T-helper 22 cell (primary cell): Measurements from ENCODE around the gene C19orf85.
"Not testable (repeated sequence)": the region's sequence is repeated elsewhere in the genome, so short reads cannot be mapped to it uniquely, and the experiment has no call there.

ENCODE experiments used
- DNase-seq: peaks from one replicate; pipeline ENCODE4 v3.0.0-alpha.2; 2020; ENCODE audit warnings: low read depth

Gene C19orf85

DNA sequence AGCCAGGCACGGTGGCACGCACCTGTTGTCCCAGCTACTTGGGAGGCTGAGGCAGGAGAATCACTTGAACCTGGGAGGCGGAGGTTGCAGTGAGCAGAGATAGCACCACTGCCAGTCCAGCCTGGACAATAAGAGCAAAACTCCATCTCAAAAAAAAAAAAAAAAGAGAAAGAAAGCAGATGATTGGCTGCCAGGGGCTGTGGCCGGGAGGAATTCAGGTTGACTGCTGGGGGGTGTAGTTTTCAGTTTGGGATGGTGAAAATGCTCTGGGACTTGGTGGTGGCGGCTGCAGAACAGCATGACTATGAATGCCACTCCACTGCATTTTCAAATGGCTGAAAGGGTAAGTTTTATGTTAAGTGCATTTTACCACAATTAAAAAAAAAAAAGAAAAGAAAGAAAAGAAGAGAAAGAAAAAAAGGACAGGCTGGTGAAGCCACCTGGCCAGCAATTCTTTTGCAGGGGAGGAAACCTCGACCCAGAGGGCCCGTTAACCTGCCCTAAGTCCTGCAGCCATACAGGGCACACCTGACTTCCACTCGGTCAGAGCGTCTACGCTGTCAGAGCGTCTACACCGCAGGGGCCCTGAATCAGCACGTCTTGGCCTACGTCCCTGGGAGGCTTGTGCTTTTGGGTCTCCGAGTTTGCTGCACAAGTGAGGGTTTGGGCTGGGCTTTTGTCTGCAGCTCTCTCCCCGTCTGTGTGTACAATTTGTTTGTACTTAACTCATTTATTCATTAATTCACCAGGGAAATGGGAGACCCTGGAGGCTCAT, 6.7 kb downstream of the C19orf85 start:
- no peak for DNase-seq

DNA sequence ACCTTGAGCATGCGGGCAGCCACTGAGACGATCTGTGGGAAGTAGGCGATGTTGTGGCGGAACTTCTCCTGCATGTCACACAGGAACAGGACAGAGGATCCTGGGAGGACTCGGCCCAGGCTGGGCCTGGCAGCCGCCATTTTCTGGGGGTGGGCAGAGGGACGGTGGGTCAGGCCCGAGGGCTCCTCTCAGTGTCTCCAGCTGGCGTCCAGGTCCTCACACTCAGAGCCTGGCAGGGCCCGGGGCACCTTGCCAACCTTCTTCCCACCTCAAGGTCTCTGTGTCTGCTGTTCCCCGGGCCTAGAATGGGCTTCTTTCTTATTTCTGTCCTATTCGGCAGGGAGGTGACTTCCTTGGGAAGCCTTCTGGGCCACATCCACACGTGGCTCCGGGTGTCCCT, 8.2 kb downstream of the C19orf85 start:
- no peak for DNase-seq

DNA sequence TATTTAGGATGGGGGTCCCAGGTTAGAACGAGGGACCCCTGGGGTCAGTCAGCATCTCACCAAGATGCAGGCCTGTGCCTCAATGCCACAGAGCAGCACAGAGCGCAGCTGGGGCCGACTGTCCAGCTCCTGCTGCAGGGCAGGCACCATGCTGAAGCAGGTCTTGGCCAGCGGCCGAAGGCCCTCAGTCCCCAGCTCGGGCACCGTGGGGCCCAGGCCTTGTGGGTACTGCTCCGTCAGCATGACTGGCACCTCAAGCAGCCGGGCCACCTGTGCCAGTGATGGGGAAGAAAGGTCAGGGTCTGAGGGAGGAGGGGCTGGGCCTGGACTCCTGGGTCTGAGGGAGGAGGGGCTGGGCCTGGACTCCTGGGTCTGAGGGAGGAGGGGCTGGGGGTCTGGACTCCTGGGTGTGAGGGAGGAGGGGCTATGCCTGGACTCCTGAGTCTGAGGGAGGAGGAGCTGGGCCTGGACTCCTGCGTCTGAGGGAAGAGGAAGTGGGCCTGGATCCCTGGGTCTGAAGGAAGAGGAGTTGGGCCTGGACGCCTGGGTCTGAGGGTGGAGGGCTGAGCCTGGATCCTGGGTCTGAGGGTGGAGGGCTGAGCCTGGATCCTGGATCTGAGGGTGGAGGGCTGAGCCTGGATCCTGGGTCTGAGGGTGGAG, 8.8 kb downstream of the C19orf85 start:
- no peak for DNase-seq

DNA sequence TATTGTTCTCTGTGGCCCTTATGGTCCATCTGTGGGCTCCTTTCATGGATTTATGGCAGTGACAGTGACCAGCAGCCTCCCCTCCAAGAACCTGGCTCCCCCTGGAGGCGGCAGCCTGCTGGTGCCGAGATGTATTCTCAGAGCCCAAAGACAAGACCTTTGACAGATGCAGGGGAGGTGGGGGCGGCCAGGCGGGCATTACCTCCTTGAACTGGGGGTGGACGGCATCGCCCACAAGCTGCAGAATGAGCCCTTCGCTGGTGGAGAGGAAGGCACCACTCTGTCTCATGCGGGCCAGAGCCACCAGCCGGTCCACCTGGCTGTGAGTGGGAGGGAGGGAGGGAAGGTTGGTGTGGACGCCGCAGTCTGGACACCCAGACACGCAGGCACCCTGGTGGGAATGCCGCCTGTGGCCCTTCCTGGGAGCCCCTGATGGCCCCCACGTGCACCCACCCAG, 9.7 kb downstream of the C19orf85 start:
- DNase-seq = no peak

DNA sequence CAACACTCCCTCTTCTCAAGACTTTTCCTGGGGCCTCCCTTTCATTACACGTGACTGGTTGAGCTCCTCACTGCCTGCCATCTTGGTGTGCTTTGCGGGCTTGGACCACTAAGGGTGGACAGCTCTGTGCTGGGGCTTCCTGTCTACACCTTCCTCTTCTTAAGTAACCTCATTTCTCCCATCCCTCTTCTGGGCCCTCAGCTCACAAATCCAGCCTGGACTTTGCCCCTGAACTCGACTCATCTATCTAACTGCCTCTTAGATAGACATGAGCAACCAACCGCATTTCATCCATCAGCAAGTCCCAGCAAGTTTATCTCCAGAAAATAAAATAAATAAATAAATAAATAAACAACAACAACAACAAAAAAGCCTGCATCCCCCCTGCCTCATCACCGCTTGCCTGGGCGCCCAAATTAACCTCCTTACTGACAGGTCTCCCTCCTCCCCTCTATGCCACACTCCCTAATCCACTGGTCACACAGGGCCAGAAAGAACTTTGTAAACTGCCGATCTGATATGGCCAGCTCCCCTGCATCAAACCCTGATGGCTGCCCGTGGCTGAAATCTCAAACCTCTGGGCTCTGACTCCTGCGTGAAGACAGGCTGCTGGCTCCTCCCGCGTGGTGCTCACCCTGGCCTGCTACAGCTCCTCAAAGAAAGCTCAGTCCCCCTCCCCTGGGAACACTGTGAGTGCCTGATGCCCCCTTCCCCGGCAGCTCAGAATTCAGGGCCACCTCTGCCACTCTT, 10.9 kb downstream of the C19orf85 start:
- no peak for DNase-seq

DNA sequence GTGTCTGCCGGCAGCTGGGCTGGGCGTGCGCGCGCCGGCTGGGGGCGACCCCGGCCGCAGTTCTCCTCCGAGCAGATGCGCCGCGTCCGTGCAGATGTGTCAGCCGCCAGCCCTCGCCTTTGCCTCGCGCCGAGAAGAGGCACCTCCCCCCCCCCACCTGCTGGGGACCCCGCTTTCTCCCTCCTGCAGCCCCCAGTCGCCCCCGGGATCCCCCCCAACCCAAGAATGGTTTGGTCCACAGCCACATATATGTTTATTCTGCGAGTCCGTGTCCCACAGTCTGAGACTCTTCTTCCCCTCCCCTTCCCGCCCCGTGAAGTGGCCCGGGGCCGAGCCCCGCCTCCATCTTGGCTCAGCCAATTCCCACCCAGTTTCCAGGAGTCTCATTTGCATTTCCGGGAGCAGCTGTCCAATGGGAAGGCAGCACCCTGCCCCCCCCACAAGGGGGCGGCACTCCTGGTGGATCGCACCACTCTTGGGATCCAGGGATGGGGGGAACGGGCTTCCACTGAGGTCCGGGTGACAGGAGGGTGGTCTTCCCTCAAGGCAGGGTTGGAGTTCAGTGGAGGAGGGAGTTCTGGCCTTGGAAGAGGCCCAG, 11.7 kb downstream of the C19orf85 start:
- peak; percentile 17 for DNase-seq

DNA sequence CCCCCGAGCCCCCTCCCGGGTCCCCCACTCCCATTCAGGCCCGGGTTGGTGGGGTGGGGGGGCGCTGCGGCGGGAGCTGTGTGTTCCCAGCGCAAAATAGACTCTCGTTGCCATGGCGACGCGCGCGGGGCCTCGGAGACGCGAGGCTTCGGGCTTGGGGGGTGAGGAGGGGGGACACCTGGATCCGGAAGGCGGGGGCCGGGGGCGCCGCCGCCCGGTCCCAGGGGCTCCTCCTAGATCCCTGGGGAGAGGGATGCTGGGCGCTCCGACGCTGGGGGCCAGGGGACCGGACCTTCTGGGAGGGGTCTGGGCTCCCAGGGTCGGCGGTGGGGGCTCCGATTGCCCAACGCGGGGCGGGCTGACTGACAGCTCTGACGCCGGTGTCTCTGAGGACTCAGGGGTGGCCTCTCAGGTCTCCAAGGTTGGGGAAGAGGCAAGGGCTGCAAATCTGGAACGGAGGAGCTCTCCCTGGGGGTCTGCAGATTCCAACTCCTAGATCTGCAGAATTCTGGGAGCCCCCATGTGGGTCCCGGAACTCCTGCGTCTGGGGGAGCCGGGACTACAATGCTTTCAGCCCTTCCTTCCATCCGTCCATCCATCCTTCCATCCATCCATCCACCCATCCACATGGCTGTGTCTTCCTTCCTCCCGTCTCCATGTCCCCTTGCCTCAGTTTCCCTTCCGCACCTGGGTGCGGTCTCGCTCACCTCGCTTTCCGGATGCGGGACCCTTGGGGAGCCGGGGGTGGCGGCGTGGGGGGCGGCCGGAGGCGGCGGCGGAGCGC, 12.4 kb downstream of the C19orf85 start:
- DNase-seq = peak; percentile 20

DNA sequence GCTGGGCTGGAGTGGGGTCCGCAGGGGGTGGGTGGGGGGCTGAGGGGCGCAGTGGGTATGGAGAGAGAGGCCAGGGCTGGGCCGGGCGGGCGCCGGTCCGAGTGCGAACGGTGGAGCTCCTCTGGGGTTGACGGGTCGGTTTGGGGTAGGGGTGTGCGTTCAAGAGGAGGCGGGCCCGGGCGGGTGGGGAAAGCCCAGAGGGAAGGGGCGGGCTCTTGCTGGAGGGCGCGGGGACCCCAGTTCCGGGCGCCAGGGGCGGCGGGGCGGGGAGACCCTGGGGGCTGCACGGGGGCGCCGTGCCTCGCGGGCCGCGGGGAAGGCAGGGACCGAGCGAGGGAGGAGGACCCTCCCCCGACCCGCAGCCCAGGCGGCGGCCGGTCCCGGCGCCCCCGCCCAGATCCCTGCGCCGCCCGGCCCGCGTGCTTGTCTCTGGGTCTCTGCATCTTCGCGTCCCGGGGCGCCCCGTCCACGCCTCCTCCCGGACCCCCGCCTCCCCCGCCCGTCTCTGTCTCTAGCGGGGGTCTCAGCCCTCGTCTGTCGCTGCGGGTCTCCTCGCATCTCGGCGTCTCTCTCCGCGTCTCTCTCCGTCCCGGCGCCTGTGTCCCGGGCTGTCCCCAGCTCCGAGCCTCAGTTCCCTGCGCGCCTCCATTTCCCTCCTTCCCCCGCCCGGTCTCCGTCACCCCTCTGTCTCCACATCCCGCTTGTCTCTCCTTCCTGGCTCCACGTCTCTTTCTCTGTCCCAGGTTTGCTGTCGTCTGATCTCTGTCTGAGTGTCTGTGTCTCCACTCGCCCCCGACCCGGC, 13.2 kb downstream of the C19orf85 start:
- DNase-seq = no peak

DNA sequence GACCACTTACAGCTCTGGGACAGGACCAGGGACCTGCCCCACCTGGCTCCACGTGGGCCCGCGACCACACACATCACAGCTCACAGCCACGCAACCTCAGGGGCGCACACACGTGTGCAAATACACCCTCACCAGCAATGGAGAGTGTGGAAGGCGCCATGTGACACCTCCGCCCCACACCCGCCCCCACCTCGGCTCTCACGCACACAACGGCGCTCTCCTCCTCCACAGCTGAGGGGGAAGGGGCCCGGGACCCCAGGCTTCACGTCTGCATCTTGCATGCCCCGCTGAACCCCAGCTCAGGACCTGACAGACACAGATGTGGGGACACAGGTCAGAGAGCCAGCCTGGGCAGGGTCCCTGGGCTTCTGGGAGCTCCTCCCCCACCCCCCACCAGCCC, 15.1 kb downstream of the C19orf85 start:
- DNase-seq = no peak

DNA sequence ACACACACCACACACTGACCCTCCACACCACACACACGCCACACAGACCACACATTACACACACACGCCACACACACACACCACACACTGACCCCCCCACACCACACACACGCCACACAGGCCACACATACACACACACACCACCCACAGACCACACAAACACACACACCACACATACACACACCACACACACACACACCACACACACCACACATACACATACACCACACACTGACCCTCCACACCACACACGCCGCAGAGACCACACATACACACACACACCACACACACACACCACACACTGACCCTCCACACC, 16.4 kb downstream of the C19orf85 start:
- not testable (repeated sequence) for DNase-seq

DNA sequence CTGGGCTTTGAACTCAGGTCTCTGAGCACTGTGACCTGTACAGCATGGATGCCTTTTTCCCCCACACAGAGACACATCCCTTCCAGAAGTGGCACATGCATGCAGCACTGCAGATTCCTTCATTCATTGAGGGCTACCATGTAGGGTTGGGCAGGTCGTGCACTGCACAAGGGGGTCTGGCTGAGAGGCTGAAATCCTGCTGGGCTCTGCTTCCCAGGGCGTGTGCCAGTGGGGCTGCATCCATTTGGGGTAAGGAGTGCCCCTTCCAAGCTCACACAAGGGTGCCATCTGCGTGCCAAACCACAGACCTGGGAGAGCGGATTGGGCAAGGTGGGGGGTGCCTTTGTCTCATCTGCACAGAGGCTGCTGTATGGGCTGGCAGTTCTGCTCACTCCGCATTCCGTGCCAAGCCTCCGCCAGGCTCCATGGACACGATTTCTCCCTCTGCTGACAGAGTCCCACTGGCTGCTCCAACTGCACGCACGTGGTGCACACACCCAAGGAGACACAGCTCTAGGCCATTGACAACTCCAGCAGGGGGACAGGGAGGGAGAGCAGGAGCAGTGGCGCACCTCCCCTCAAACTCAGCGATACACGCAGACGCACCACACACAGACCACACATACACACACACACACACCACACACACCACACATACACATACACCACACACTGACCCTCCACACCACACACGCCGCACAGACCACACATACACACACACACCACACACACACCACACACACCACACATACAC, 17.0 kb downstream of the C19orf85 start:
- DNase-seq = no peak

DNA sequence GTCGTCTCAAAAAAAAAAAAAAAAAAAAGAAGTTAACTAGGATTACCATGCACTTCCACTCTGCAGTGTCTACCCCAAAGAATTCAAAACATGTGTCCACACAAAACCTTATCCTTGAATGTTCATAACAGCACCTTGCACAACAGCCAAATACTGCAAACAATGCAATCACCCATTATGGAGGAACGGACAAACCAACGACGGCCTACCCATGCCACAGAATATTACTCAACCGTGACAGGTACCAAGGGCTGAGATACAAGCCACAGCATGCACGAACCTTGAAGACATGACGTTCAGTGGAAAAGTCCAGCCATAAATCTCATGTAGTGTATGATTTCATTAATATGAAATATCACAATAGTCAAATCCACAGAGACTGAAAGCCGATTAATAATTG, 18.5 kb downstream of the C19orf85 start:
- no peak for DNase-seq

DNA sequence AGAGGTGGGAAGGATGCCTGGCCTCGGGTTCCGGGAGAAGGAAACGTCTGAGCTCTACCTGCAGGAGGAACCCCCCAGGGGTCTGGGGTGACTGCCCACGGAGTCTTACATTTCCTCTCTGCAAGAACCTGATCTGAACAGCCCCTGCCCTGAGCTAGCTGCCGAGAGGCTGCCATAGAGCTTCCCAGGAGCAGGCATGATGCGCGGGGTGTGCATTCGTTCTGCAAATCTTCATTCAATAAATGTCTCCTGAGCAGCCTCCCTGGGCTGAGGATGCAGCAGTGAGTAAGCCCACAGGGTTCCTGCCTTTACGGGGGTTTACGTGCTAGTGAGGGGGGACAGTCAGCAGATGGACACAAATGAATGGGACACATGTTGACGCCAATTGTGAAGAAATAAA, 19.9 kb downstream of the C19orf85 start:
- DNase-seq = no peak

DNA sequence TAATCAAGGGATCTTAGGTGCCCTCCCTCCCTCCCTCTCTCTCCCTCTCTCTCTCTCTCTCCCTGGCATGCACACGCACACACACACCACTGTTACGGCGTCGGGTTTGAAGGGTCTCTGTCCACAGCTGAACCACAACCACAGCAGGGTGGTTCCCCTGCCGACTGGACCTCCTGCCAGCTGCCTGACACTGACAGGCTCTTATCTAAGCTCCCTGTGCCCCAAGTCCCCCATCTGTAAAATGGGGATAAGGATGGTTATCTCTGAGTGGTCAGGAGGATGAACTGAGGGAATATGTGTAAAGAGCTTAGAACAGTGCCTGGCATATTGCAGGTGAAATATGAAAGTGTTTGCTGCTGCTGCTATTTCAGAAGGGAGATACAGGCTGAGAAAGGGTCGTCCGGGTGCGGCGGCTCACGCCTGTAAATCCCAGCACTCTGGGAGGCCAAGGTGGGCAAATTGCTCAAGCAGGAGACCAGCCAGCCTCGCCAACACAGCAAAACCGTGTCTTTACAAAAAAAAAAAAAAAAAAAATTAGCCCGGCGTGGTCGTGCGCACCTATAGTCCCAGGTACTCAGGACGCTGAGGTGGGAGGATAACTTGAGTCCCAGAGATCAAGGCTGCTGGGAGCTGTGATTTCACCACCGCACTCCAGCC, 20.6 kb downstream of the C19orf85 start:
- no peak for DNase-seq

DNA sequence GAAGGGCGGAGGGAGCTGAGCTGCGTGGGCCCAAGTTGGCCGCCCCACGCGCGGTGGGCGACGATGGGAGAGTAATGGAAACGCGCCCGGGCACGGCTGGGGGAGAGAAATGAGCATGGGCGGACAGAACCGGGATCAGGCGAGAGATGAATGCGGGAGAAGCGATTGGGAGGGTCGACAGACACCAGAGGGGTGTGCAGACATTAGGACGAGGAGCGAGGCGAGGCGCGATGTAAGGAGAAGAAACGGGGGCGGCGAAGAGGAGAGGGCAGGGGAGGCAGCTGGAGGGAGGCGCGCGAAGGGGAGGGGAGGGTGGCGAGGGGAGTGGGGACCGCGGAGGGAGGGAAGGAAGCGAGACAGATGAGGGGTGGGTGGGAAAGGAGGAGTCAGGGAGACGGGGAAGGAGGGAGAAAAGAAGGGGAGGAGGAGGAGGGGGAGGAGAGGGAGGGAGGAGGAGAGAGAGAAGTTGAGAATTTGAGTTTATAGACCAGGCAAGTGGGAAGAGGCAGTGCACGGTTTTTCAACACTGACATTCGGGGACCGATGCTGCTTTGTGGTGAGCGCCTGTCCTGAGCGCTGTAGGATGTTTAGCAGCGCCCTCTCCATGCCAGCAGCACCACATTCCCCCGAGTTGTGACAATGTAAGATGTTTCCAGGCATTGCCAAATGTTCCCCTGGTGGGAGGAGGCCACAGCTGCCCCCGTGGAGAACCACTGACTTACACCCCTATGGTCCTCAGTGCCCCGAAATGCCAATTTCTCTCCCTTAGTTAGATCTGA, 21.3 kb downstream of the C19orf85 start, which contains the start of gene SHISA7:
TSS of gene SHISA7 (minus strand) at position 256 of the 779 bp plus-strand sequence. CDS start 437 bp downstream, outside the sequence.
- no peak for DNase-seq

DNA sequence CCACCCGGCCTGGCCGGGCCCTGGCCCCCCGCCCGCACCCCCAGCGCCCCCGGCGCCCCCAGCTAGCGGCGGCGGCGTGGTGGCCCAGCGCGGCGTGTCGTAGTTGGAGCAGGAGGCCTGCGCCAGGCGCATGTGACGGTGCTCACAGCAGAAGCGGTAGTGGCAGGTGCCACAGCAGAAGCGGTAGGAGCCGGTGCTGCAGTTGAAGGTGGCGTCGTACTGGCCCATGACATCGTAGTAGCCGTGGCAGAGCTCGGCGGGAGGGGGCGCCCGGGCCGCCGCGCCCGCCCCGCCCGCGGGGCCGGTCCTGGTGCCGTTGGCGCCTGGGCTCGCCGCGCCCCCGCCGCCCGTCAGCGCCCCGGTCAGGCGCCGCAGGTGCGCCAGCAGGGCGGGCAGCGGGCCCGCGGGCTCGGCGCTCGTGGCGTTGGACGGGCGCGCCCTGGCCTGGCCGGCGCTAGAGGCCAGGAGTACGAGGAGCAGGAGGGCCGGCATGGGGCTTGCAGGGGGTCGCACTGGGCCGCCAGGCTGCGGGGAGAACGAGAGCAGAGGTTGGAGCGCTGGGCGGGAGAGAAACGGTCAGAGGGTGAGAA, 22.1 kb downstream of the C19orf85 start:
- no peak for DNase-seq

DNA sequence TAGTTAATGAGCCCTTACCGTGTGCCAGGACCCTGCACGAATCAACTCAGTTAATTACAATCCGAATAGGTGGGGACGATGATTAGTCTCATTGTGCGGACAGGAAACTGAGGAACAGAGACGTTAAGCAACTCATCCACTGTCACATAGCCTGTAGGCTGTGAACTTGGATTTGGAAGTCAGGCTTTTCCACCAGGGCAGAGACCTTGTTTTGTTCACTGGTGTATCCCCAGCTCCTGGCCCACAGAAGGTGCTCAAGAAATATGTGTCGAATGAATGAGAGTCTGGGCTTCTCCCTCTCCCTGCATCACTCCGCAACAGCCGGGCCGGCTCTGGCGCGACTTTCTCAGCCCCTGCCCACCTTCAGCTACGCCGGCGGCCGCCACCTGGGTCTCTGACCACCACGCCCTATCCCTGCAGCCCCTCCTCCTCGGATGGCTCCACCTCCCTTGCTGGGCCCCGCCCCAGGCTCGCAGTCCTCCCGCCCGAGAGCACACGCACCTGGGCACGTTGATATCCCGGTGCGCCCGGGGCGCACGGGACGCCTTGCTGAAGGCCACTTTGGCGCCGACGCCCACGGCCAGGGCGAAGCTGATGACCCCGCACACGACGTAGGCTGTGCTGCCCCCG, 22.7 kb downstream of the C19orf85 start:
- no peak for DNase-seq

DNA sequence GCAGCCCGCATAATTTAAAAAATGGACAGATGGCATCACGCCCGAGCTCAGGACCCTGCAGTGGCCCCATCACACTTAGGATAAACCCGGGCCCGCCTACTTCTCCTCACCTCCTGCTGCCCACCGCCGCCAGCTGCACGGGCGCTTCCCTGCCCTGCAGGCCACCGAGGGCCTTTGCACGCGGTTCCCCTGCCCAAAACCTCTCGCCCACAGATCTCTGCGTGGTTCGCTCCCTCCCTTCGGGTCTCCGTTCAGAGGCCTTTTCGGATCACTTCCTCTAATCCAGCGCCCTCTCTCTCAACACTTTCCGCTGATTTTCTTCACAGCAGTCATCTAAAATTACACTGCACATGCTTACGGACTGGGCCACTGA, 23.2 kb downstream of the C19orf85 start:
- DNase-seq = no peak
